Measurements from ENCODE around the gene FIBP. TPM values are rescaled to one million over a fixed set of nuclear protein-coding genes. Genes with fewer than 3 reads are reported as not detected.
"Not testable (repeated sequence)": the region's sequence is repeated elsewhere in the genome, so short reads cannot be mapped to it uniquely, and the experiment has no call there.

Gene FIBP
- total RNA-seq, 1 experiment from 2014 or later: 93.1 TPM

DNA sequence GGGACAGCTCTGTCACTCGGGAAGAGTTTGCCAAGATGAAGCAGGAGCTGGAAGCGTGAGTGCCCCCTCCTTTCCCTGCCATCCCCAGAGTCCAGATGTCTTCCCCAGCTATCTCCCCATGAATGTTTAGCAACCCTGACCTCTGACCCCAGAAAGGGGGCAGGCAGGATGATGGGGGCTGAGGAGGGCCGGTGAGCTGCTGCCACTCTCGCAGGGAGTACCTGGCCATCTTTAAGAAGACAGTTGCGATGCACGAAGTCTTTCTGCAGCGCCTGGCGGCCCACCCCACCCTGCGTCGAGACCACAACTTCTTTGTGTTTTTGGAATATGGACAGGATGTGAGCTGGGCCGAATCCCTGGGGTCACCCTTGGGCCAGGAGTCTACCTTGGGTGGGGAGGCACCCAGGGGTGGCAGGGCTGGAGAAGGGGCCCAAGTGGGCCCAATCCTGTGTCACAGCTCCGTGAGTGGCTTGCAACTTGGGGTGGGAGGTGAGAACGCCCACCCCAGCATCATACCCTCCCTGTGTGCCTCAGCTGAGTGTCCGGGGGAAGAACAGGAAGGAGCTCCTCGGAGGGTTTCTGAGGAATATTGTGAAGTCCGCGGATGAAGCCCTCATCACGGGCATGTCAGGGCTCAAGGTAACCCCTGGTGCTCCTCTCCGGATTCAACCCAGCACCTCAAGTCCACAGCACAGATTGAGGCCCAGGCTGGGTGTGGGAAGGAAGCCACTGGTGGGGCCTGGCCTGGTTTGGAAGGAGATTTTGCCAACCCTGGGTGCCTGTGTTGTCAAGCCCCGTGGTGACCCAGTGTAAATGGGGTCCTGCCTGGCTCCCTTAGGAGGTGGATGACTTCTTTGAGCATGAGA is 37.8 kb downstream of the FIBP start:
- TF ChIP-seq SMAD3 (CRISPR knock-in tag; IDR thresholded peaks at IDR 0.05; ENCODE audit: borderline replicate concordance) (no peak), ZNF232 (CRISPR knock-in tag; IDR thresholded peaks at IDR 0.05) (no peak), TEAD1 (CRISPR knock-in tag; IDR thresholded peaks at IDR 0.05) (no peak)
- TF ChIP-seq, protein P1, sequence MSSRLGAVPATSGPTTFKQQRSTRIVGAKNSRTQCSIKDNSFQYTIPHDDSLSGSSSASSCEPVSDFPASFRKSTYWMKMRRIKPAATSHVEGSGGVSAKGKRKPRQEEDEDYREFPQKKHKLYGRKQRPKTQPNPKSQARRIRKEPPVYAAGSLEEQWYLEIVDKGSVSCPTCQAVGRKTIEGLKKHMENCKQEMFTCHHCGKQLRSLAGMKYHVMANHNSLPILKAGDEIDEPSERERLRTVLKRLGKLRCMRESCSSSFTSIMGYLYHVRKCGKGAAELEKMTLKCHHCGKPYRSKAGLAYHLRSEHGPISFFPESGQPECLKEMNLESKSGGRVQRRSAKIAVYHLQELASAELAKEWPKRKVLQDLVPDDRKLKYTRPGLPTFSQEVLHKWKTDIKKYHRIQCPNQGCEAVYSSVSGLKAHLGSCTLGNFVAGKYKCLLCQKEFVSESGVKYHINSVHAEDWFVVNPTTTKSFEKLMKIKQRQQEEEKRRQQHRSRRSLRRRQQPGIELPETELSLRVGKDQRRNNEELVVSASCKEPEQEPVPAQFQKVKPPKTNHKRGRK (CRISPR knock-in tag; IDR thresholded peaks at IDR 0.05; ENCODE audit: borderline replicate concordance): no peak
- TF ChIP-seq, protein P2, sequence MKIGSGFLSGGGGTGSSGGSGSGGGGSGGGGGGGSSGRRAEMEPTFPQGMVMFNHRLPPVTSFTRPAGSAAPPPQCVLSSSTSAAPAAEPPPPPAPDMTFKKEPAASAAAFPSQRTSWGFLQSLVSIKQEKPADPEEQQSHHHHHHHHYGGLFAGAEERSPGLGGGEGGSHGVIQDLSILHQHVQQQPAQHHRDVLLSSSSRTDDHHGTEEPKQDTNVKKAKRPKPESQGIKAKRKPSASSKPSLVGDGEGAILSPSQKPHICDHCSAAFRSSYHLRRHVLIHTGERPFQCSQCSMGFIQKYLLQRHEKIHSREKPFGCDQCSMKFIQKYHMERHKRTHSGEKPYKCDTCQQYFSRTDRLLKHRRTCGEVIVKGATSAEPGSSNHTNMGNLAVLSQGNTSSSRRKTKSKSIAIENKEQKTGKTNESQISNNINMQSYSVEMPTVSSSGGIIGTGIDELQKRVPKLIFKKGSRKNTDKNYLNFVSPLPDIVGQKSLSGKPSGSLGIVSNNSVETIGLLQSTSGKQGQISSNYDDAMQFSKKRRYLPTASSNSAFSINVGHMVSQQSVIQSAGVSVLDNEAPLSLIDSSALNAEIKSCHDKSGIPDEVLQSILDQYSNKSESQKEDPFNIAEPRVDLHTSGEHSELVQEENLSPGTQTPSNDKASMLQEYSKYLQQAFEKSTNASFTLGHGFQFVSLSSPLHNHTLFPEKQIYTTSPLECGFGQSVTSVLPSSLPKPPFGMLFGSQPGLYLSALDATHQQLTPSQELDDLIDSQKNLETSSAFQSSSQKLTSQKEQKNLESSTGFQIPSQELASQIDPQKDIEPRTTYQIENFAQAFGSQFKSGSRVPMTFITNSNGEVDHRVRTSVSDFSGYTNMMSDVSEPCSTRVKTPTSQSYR (CRISPR knock-in tag; IDR thresholded peaks at IDR 0.05): no peak
- TF ChIP-seq, protein P3, sequence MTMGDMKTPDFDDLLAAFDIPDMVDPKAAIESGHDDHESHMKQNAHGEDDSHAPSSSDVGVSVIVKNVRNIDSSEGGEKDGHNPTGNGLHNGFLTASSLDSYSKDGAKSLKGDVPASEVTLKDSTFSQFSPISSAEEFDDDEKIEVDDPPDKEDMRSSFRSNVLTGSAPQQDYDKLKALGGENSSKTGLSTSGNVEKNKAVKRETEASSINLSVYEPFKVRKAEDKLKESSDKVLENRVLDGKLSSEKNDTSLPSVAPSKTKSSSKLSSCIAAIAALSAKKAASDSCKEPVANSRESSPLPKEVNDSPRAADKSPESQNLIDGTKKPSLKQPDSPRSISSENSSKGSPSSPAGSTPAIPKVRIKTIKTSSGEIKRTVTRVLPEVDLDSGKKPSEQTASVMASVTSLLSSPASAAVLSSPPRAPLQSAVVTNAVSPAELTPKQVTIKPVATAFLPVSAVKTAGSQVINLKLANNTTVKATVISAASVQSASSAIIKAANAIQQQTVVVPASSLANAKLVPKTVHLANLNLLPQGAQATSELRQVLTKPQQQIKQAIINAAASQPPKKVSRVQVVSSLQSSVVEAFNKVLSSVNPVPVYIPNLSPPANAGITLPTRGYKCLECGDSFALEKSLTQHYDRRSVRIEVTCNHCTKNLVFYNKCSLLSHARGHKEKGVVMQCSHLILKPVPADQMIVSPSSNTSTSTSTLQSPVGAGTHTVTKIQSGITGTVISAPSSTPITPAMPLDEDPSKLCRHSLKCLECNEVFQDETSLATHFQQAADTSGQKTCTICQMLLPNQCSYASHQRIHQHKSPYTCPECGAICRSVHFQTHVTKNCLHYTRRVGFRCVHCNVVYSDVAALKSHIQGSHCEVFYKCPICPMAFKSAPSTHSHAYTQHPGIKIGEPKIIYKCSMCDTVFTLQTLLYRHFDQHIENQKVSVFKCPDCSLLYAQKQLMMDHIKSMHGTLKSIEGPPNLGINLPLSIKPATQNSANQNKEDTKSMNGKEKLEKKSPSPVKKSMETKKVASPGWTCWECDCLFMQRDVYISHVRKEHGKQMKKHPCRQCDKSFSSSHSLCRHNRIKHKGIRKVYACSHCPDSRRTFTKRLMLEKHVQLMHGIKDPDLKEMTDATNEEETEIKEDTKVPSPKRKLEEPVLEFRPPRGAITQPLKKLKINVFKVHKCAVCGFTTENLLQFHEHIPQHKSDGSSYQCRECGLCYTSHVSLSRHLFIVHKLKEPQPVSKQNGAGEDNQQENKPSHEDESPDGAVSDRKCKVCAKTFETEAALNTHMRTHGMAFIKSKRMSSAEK (CRISPR knock-in tag; IDR thresholded peaks at IDR 0.05; ENCODE audit: borderline replicate concordance): no peak
- ChIA-PET CTCF (interaction anchor here (0.6 to 6.3 kb wide), 37 partner anchors 10 to 310 kb away, joined by 3 to 134 read pairs (median 5); partner anchors contain the start of genes AP5B1, BANF1, CCDC85B and EIF1AD), POLR2A (interaction anchor here (0.5 to 3.5 kb wide), 13 partner anchors 10 to 259 kb away, joined by 3 to 38 read pairs (median 4); partner anchors contain the start of genes EFEMP2, FIBP, MUS81 and SNX32)
- peaks cover 14% of the 10 kb centered on the region for H3K4me1 Mint-ChIP-seq
- peaks cover 38% of the 10 kb centered on the region for H3K36me3 Mint-ChIP-seq
- H3K27ac Mint-ChIP-seq: no peak overlapping the region
- peaks cover 12% of the 10 kb centered on the region for H3K27me3 Mint-ChIP-seq (ENCODE audit: low read depth)
- no peak for ATAC-seq
- no peak overlapping the region for H3K4me3 Mint-ChIP-seq
- H3K9me3 Mint-ChIP-seq: peaks cover 6% of the 10 kb centered on the region; the same call in 1 of the 2 replicates
- DNase-seq (ENCODE audit: low spot score): no peak

DNA sequence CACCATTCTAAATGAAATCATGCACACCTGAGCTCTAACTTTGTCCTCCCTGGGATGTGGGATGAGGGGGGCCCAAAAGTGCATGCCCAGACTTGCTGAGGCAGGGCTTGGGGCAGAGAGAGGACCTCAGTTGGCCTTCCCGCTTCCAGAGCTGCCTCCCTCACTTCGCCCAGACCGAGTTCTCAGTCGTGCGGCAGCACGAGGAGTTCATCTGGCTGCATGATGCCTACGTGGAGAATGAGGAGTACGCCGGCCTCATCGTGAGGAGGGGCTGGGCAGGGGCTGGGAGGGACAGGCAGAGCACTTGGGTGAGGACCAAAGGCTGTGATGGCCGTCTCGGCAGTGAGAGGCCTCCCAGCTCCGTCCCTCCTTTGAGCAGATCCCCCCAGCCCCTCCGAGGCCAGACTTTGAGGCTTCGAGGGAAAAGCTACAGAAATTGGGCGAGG is 38.5 kb downstream of the FIBP start:
- H3K4me3 Mint-ChIP-seq: no peak overlapping the region

DNA sequence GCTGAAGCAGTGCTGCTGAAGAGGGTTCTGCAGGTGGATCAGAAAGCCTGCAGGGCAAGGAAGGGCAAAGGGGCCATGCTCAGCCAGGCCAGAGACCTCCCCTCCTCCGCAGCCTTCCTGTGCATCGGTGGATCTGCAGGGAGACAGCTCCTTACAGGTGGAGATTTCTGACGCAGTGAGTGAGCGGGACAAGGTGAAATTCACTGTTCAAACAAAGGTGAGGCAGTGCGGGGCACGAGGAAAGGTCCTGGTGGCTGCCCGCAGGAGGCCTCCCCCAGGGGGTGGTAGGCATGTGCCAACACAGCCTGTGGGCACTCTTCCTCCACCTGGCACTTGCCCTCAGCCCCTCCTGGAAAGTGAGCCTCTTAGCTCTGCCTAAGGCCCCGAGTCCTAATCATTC is 38.9 kb downstream of the FIBP start:
- Mint-ChIP-seq H3K4me1 (peaks cover 12% of the 10 kb centered on the region), H3K9me3 (peaks cover 6% of the 10 kb centered on the region; the same call in 1 of the 2 replicates), H3K4me3 (no peak overlapping the region), H3K27ac (no peak overlapping the region), H3K27me3 (ENCODE audit: low read depth) (peaks cover 13% of the 10 kb centered on the region), H3K36me3 (peaks cover 29% of the 10 kb centered on the region)
- POLR2A ChIA-PET: interaction anchor here (1.0 to 3.5 kb wide), 4 partner anchors 11 to 51 kb away, joined by 3 to 38 read pairs (median 4); partner anchors contain the start of genes FIBP, MUS81 and SNX32
- TF ChIP-seq RORB (CRISPR knock-in tag; IDR thresholded peaks at IDR 0.05) (no peak), PRRX2 (CRISPR knock-in tag; IDR thresholded peaks at IDR 0.05) (no peak), HMGA2 (CRISPR knock-in tag; IDR thresholded peaks at IDR 0.05) (no peak)
- CTCF ChIA-PET: interaction anchor here (1.1 to 6.3 kb wide), 13 partner anchors 11 to 173 kb away, joined by 3 to 134 read pairs (median 11); partner anchors contain the start of genes AP5B1, CCDC85B, FIBP and KAT5
- ATAC-seq: no peak
- no peak for DNase-seq (ENCODE audit: low spot score)

More for the DNA sequence above, 38.5 kb downstream of the FIBP start:
- no peak for DNase-seq (ENCODE audit: low spot score)
- CTCF ChIA-PET: interaction anchor here (0.6 to 6.3 kb wide), 12 partner anchors 10 to 173 kb away, joined by 3 to 134 read pairs (median 10); partner anchors contain the start of genes AP5B1, CCDC85B, FIBP and KAT5
- H3K36me3 Mint-ChIP-seq: peaks cover 33% of the 10 kb centered on the region
- H3K27ac Mint-ChIP-seq: no peak overlapping the region
- 0 out of 2 replicates have a peak, but pooled peaks have one; percentile 2 for TF ChIP-seq ZNF121 (CRISPR knock-in tag; IDR thresholded peaks at IDR 0.05)
- no peak for TF ChIP-seq ETV6 (CRISPR knock-in tag; IDR thresholded peaks at IDR 0.05)
- POLR2A ChIA-PET: interaction anchor here (0.7 to 3.5 kb wide), 6 partner anchors 10 to 51 kb away, joined by 3 to 38 read pairs (median 4); partner anchors contain the start of genes FIBP, MUS81 and SNX32
- H3K27me3 Mint-ChIP-seq (ENCODE audit: low read depth): peaks cover 13% of the 10 kb centered on the region
- peaks cover 6% of the 10 kb centered on the region; the same call in 1 of the 2 replicates for H3K9me3 Mint-ChIP-seq
- peaks cover 14% of the 10 kb centered on the region for H3K4me1 Mint-ChIP-seq
- no peak for ATAC-seq

DNA sequence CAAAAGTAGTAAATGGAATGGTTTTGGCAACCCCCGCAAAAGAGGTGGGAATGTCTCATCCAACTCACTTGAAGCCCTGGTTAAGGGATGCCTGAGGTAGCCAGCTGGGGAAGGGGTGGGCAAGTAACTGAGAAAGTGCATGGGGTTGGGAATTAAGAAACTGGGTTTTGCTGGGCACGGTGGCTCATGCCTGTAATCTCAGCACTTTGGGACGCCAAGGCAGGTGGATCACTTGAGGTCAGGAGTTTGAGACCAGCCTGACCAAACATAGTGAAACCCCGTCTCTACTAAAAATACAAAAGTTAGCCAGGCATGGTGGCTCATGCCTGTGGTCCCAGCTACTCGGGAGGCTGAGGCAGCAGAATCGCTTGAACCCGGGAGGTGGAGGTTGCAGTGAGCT is 39.6 kb downstream of the FIBP start:
- DNase-seq (ENCODE audit: low spot score); H3K4me3 Mint-ChIP-seq; ATAC-seq; H3K27ac Mint-ChIP-seq; H3K9me3 Mint-ChIP-seq: not testable (repeated sequence)
- Mint-ChIP-seq H3K27me3 (ENCODE audit: low read depth) (peaks cover 13% of the 10 kb centered on the region), H3K36me3 (peaks cover 22% of the 10 kb centered on the region), H3K4me1 (peaks cover 11% of the 10 kb centered on the region)
- CTCF ChIA-PET: interaction anchor here (0.7 to 6.3 kb wide), 9 partner anchors 11 to 137 kb away, joined by 3 to 134 read pairs (median 12); partner anchors contain the start of genes AP5B1, CCDC85B, FIBP and KAT5
- POLR2A ChIA-PET: interaction anchor here (0.7 kb wide), 1 partner anchor 499 kb away, joined by 3 read pairs; the partner anchor contains the start of gene B4GAT1
